ENCODE measurements around the gene SUN5.

SUN5 gene

GRCh38 chr20:32995802-32996201, 8.4 kb downstream of the SUN5 start:
- in situ Hi-C loops (cut with MboI; ENCODE audit: low sequenced_read_pairs) = no loop called here

GRCh38 chr20:32993496-32994050, 10.7 kb downstream of the SUN5 start:
- in situ Hi-C loops (cut with MboI; ENCODE audit: low sequenced_read_pairs) = no loop called here

- in situ Hi-C loops (cut with MboI; ENCODE audit: low sequenced_read_pairs) = no loop called here
Measured at GRCh38 chr20:32991792-32992641, 12.2 kb downstream of the SUN5 start.

GRCh38 chr20:32991383-32991782, 12.8 kb downstream of the SUN5 start:
- in situ Hi-C loops (cut with MboI; ENCODE audit: low sequenced_read_pairs) = no loop called here

- in situ Hi-C loops (cut with MboI; ENCODE audit: low sequenced_read_pairs) = no loop called here
Measured at GRCh38 chr20:32990426-32990825, 13.8 kb downstream of the SUN5 start.

- in situ Hi-C loops (cut with MboI; ENCODE audit: low sequenced_read_pairs) = no loop called here
Measured at GRCh38 chr20:32989507-32990283, 14.5 kb downstream of the SUN5 start.

- in situ Hi-C loops (cut with MboI; ENCODE audit: low sequenced_read_pairs) = no loop called here
Measured at GRCh38 chr20:32988008-32988407, 16.2 kb downstream of the SUN5 start.

GRCh38 chr20:32987044-32987825, 17.0 kb downstream of the SUN5 start:
- in situ Hi-C loops (cut with MboI; ENCODE audit: low sequenced_read_pairs) = no loop called here

GRCh38 chr20:32986331-32986966, 17.8 kb downstream of the SUN5 start:
- in situ Hi-C loops (cut with MboI; ENCODE audit: low sequenced_read_pairs) = no loop called here

- in situ Hi-C loops (cut with MboI; ENCODE audit: low sequenced_read_pairs) = no loop called here
Measured at GRCh38 chr20:32985596-32985995, 18.6 kb downstream of the SUN5 start.

GRCh38 chr20:32984631-32985354, 19.4 kb downstream of the SUN5 start:
- in situ Hi-C loops (cut with MboI; ENCODE audit: low sequenced_read_pairs) = no loop called here

- in situ Hi-C loops (cut with MboI; ENCODE audit: low sequenced_read_pairs) = no loop called here
Measured at GRCh38 chr20:32984196-32984595, 20.0 kb downstream of the SUN5 start.

GRCh38 chr20:32983459-32984112, 20.6 kb downstream of the SUN5 start:
- in situ Hi-C loops (cut with MboI; ENCODE audit: low sequenced_read_pairs) = no loop called here

- in situ Hi-C loops (cut with MboI; ENCODE audit: low sequenced_read_pairs) = no loop called here
Measured at GRCh38 chr20:32982617-32983458, 21.4 kb downstream of the SUN5 start.

GRCh38 chr20:32980990-32981389, 23.2 kb downstream of the SUN5 start:
- in situ Hi-C loops (cut with MboI; ENCODE audit: low sequenced_read_pairs) = no loop called here

GRCh38 chr20:32980131-32980941, 23.9 kb downstream of the SUN5 start:
- in situ Hi-C loops (cut with MboI; ENCODE audit: low sequenced_read_pairs) = no loop called here

- in situ Hi-C loops (cut with MboI; ENCODE audit: low sequenced_read_pairs) = no loop called here
Measured at GRCh38 chr20:32979201-32979998, 24.8 kb downstream of the SUN5 start.
